ENCODE results near the gene LRR1.

LRR1 gene

GRCh38 chr14:49598485-49599300 lies at the start of gene LRR1:
TSS of gene LRR1 (plus strand) at chr14:49598940. CDS start at chr14:49599021, 81 bp downstream.
- peak; percentile 93 for DNase-seq

DNA sequence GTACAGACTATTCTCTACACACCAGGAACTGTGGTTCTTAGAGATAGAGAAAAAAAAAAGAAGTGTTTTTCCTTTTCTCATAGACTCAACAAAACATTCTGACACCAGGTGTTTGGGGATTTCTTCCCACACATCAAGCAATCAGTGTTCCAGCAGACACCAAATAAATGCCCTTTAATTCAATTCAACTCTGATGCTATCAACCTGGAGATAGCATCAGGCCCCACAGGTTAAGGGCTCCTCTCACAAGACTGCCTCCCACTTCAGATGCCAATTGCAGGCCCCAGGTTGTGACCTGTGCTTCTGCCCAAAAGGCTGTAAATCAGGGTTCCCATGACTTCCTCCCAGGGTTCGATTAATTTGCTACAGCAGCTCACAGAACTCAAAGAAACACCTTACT lies 49.3 kb upstream of the LRR1 start:
- no peak for DNase-seq

GRCh38 chr14:49549881-49550280 lies 48.9 kb upstream of the LRR1 start:
- DNase-seq: no peak

DNA sequence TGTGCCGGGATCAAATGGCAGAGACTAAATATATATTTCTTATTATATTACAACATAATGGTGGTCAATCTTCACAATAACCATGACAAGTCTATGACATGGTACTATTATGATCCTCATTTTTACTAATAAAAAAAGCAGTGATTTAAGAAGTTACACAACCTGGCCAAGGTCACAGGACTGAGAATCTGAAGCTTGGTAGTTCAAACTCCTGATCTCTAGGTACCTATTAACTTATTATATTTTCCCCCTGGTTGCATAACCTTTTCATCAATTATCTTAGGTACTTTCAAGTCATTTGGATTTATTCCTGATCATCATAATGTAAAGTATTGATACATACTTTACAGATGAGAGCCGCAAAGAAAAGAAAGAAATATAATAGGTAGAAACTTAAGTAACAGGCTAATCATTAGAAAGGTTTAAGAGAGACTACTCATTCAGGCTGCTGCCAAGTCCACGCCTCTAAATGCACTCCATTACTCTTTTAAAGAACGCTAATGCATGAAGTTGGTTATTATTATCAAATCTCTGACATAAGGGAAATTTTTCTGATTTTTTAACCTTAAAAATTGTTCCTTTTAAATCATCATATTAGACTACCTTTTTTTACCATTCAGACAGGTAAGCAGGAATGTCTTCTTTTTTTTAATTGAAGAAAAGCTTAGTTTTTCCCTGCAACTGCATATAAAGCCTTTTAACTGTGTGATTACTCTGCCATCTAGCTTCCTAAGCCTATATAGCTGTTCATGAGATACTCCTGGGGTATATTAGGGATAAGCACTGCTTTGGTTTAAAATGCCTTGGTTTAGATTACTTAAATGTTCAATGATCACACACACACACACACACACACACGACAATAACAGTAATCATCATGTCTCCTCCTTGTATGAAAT lies 48.2 kb upstream of the LRR1 start:
- no peak for DNase-seq

DNA sequence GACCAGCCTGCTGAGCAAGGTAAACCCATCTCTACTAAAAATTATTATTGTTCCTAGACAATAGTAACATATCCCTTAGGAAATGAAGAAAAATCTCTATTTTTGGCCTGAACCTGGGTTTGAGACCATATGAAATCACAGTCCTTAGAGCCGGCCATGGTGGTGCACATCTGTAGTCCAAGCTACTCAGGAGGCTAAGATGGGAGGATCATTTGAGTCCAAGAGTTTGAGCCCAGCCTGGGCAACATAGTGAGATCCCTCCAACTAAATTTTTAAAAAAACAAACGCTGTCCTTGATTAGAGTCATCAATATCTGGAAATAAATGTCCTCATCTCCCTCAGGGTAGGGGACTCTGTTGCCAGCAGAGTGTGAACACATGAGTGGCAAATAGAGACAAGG lies 47.2 kb upstream of the LRR1 start:
- no peak for DNase-seq

- DNase-seq: no peak
Observed at GRCh38 chr14:49553106-49553505, 45.6 kb upstream of the LRR1 start.

DNA sequence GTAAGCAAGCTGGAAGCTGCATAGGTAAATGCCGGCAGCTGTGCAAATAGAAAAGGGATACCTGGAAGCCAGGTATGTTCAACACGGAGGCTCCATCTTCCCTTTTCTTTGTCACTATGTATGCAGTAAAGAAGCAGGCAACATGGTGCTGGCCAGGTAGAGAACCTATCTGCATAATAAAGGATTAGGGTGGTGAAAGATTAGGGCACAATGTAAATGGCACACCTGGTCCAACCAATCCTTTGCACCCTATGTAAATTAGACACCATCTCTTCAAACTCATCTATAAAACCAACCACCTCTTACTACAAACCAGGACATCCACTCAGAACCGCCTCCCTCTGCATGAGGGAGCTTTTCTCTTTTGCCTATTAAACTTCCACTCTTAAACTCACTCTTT lies 44.8 kb upstream of the LRR1 start:
- no peak for DNase-seq

DNA sequence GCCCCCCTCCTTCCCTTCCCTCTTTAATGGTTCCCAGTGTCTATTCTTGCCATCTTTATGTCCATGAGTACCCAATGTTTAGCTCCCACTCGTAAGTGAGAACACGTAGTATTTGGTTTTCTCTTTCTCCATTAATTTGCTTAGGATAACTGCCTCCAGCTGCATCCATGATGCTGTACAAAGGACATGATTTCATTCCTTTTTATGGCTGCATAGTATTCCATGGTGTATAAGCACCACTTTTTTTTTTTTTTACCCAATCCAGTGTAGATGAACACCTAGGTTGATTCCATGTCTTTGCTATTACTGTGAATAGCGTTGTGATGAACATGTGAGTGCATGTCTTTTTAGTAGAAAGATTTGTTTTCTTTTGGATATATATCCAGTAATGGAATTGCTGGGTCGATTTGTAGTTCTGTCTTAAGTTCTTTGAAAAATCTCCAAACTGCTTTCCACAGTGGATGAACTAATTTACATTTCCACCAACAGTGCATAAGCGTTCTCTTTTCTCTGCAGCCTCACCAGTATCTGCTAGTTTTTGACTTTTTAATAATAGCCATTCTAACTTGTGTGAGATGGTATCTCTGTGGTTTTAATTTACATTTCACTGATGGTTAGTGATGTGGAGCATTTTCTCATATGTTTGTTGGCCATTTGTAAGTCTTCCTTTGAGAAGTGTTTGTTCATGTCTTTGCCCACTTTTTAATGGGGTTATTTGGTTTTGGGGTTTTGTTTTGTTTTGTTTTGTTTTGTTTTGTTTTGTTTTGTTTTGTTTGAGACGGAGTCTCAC lies 38.6 kb upstream of the LRR1 start:
- DNase-seq: no peak

- DNase-seq: no peak
Observed at GRCh38 chr14:49566714-49567113, 32.0 kb upstream of the LRR1 start.

- DNase-seq: no peak
Observed at GRCh38 chr14:49569281-49569680, 29.5 kb upstream of the LRR1 start.

- no peak for DNase-seq
Observed at GRCh38 chr14:49574038-49574437, 24.7 kb upstream of the LRR1 start.

- no peak for DNase-seq
Observed at GRCh38 chr14:49578141-49578540, 20.6 kb upstream of the LRR1 start.

DNA sequence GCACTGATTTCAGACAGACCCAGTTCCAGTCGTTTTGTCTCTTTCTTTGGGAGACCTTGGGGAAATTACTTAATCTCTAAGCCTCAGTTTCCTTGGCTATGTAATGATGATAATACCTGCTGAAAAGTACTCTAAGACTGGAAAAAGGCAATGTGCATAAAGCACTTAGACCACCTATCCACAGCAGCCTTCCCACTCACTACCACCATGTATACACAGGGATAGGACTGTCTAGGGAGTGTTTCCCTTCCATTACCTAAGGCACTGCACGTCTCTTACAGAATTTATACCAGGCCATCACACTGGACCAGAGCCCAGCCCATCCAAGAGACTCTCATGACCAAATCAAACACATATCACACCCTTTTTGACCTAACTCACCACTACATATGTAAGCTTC lies 18.9 kb upstream of the LRR1 start:
- no peak for DNase-seq

DNA sequence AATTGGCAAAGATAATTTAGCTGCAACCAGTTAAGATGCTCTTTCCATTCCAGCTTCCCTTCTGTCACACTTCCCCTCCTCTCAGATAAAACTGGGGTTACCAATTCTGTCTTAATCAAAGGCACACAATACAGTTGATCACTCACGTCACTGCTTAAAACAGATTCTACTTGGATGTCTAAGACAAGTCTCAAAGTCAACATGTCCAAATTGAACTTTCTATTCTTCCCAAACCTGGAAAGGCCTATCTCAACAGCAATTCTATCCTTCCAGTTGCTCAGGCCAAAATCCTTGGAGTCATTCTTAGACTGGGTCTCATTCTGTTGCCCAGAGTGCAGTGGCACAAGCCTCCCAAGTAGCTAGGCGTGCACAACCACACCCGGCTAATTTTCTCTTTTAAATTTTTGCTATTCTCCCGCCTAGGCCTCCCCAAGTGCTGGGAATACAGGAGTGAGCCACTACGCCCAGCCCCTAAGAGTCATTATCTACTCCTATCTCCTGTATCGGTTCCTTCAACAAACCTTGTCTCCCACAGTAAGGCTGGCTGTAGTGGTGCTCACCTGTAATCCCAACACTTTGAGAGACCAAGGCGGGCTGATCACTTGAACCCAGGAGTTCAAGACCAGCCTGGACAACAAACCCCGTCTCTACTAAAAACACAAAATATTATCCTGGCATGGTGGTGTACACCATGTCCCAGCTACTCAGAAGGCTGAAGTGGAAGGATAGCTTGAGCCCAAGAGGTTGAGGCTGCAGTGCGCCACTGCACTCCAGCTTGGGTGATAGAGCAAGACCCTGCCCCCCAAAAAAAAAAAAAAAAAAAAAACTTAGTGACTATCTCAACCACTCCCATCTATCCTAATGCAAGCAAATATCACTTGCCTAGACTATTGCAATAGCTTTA lies 17.3 kb upstream of the LRR1 start:
- peak; percentile 36 for DNase-seq

DNA sequence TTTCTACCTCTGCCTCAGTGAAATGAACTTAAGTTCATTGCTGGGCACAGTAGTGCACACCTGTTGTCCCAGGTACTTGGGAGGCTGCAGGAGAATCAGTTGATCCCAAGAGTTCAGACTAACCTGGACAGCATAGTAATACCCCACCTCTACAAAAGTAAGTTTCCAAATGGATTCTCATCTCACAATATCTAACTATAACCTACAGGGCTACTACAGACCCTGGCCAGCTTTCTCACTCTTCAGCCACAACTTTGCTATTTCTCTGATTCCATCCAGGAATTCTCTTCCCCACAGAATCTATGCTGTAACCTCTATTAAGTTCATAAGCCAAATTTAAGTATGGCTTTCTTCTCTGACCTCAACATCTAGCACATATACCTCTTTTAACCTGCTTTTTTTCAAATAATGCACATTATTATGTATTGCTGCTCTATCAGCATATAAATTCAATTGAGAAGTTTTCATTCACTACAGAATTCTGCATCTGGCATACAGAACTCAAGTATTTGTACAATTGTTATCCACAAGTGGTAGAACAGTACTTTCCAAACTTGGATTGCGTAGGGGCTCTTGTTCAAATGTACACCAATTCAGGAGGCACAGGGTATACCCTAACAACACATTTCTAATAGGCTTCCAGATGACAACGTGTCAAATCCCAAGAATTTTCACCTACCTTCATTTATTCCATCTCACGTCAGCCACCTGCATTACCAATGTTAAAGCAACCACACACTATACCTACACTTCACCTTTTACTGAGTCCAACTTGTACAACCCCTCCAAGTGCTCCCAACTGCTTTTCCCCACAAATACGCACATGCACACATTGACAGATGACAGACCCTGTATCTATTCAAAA lies 16.4 kb upstream of the LRR1 start:
- no peak for DNase-seq

GRCh38 chr14:49583629-49584028 lies 15.1 kb upstream of the LRR1 start:
- no peak for DNase-seq

GRCh38 chr14:49584058-49584457 lies 14.7 kb upstream of the LRR1 start:
- DNase-seq: peak; percentile 36

GRCh38 chr14:49584981-49585640 lies 13.6 kb upstream of the LRR1 start:
- peak; percentile 64 for DNase-seq

DNA sequence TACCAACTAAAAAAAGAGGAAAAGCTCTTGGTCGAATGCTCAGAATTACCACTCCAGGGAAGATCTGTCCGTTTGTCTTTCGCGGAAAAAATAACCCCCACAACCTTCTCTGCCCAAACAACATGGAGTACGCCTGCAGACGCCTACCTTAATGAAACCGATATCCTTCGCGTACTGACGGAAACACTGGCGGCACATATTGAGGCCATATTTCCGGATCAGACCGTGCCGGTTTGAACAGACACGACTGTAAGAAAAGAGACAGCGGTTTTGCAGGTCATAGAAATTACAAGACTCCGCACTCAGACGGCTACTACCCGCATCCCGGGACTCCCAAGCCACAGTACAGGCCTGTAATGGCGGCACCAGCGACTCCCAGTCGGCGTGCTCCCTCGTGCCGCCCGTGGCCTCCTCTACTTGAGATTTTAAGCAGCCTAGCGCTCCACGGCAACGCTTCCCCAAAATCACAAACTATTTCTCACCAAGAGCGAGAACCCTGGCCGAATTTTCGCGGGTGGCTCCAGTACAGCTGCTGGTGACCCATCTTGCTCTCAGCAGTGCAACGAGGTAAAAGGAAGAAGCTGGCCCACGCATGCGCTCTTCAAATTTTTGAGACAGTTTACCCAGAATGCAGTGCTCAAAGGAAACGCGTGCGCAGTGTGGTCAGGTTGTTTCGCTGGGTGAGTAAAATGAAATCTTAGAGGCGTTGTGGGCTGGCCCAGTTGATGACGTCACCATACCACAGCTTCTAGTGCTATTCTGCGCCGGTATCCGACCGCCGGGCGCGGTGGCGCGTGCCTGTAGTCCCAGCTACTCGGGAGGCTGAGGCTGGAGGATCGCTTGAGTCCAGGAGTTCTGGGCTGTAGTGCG lies 12.7 kb upstream of the LRR1 start, which contains the start of gene RPS29:
Gene RPS29, minus strand, starts transcription at position 578 of the 870 bp plus-strand sequence. Its CDS starts 34 bp downstream, at position 544.
- DNase-seq: peak; percentile 98

Measured in stimulated activated CD8-positive, alpha-beta memory T cell treated with anti-CD3 and anti-CD28 coated beads, Interleukin-4, amount 100 ng/mL, for 48 hours (primary cell).